ENCODE data around the gene PPY.
"Not testable (repeated sequence)": the region's sequence is repeated elsewhere in the genome, so short reads cannot be mapped to it uniquely, and the experiment has no call there.

Gene PPY

DNA sequence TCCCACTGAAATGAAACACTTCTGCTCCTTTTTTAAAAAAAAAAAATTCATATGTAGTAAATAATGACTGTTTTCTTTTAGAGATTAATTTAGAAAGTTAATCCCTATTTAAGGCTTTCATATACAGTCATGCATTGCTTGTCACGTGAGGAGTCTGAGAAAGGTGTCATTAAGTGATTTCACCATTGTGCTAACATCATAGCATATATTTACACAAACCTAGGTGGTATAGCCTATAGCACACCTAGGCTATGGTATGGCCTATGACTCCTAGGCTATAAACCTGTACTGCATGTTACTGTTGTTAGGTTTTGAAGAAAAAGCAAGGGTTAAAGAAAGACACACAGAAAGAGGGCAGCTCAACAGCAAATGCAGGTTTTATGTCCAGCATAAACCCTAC, 13.7 kb downstream of the PPY start:
- DNase-seq: no peak

DNA sequence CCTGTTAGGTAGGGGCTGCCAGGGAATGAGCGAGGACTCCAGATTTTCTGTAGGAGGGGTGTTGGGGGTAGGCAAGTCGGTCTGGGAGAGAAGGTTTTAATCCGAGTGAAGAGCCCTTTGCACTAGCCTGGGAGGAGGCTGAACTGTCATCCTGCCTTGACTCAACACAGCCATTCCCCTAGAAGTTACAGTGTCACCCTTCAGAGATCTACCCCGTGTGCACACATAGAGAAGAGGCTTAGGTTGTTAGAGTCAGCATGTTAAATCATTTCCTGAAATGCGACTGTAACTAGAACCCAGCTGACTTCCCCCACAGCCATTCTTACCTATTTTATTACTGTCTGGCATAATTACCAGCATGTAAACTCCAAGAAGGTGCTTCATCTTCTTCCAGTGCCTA, 14.3 kb downstream of the PPY start:
- not testable (repeated sequence) for DNase-seq

DNA sequence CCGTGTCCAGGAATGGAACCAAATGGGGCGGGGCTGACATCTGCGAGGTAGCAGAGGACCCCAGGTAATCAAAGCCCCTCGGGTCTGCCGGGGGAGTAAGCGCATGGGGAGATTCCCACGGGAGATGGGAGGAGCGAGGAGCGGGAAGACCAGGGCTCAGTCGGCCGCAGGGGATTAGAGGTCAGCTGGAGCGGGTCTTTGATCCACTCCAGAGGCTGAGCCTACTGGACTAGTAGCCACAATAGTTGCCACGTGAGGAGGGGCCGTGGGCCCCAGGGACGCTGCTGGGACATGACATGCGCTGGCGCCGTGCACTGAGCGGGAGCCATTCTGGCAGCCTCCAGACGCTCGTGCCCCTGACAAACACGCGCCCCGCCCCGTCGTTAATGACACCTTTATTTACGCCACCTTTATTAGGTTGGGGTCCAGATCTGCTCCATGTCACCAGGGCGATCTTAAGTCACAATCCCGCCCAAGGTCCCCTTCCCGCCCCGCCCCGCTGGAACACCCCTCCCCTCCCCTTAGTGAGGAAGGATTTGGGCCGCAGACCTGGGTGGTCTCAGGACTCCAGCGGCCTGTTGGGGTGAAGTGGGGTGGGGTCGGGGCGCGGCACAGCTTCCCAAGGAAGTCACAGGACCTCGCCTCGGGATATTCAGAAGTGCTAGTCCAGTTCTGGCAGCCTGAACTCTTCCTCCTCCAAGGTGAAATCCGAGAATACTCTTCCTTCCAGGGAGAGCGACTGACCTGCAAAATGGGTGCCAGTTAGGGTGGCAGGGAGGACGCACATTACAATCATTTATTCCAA, 15.0 kb downstream of the PPY start:
- no peak for DNase-seq

DNA sequence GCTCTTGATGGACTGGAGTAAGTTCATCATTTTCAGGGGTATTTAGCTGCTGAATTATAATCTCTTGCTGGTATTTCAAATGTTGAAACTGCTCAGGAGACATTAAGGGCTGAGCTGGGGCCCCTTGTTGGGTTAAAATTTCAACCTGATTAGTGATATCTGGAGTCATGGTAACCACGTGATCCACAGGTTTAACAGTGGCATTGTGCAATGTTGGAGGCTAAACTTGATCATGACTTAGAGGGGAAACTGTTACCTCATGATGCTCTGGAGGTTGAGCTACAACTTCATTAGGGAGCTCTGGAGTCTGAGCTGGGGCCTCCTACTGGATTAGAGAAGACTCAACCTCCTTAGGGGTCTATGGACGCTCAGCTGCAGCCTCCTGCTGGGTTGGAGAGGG, 17.7 kb downstream of the PPY start:
- DNase-seq: no peak

DNA sequence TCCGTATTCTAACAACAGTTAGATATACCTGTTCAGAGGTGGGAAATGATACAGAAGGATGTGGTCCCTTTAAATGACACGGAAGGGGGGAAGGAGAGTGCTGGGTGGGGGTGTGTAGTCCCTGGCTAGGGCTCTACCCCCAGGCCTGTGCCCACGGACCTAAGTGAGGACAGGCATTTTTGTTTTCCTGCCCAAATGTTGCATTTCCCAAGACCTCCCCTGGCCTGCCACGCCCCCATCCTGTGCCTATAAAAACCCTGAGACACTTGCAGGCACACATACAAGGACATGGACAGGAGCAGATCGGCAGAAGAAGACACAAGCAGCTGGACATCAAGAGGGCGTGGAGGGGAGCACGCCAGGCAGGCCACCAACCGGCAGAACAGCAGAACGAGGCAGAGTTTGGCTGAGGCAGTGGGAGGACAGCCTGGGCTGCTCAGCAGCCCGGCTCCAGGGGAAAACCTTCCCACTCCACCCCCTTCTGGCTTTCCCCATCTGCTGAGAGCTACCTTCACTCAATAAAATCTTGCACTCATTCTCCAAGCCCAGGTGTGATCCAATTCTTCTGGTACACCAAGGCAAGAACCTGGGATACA, 21.7 kb downstream of the PPY start:
- no peak for DNase-seq

DNA sequence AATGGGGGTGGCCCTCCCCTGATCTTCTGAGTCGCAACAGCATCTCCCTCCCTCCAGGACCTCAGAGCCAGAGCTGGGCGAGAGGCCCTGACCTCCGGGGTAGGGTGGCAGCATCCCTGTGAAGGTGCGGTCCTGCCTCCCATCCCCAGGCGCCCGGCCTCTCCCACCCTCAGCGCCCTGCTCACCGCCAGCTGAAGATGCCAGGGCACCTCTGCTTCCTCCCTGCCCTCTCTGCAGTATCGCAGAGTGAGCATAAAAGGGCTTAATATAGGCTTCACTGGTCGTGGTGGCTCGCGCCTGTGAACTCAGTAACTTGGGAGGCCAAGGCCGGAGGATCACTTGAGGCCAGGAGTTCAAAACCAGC, 24.3 kb downstream of the PPY start:
- DNase-seq: no peak

DNA sequence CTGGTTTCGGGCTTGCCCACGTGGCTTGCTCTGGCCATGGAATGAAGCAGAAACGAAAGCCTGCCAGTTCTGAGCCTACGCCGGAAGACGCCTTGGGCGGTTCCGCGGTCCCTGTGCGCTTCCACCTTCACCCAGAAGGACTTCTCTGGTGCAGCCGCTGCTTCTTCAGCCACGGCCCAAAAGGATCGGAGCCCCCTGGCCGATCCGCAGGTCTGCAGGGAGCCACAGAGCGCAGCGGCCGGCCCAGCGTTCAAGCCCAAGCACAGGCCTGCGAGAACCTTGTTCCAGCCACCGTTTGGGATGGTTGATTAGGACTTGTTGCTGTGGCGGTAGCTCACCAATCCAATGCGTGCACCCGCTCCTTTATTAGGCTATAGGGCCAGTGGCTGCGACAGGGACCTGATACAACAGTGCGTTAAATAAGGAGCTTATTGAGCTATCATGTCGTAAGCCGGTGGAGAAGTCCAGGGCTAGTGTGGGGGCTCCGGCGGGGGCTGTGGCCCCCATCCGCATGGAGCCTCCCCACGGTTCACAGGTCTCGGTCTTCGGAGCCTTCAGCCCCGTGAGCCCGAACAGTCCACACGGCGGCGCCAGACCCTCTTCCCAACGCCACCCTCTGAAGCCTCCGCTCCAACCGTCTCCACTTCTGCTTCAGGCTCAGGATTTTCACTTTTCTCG, 24.8 kb downstream of the PPY start:
- no peak for DNase-seq

DNA sequence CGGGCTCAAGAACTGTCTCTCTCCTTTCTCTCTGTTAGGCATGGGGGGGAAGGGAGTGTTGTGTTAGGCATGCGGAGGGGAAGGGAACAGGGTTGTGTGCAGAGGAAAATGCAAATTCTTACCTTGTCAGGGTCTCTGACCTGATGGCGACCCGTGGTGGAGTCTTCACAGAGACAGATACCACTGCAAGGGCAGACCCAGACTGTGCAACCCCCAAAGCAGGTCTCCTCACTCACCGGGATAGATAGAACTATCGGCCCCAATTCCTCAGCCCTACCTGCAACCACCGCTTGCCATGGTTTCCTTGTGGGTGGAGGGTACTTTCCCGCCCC, 25.3 kb downstream of the PPY start:
- no peak for DNase-seq

DNA sequence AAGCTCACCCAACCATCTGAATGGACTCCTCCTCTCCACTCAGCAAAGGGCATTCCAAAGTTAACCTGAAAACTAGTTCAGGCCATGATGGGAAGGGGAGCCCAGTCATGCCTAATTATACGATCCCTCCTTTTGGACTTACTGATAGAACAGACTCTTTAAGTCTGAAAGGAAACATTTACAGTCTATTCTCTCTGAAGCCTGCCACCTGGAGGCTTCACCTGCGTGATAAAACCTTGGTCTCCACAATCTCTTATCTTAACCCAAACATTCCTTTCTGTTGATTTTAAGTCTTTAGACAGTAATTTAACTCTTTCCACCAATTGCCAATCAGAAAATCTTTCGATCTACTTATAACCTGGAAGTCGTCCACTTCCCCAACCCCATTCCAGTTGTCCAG, 25.9 kb downstream of the PPY start:
- no peak for DNase-seq

DNA sequence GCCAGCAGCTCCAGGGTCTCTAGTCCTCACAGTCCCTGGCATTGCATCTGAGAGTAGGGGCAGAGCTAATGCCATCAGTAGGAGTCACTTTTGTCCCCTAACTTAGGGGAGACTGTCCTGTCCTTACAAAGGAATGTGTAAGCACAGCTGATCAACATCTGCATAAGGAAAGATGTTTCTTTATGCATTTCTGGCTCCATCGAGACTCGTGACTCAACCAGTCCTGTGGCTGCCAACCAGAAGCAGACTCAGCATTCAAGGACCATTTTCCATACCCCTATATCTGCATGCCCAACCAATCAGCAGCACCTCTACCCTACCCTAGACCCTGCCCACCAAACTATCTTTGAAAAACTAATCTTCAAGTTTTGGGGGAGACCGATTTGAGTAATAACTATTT, 26.7 kb downstream of the PPY start:
- DNase-seq: no peak

DNA sequence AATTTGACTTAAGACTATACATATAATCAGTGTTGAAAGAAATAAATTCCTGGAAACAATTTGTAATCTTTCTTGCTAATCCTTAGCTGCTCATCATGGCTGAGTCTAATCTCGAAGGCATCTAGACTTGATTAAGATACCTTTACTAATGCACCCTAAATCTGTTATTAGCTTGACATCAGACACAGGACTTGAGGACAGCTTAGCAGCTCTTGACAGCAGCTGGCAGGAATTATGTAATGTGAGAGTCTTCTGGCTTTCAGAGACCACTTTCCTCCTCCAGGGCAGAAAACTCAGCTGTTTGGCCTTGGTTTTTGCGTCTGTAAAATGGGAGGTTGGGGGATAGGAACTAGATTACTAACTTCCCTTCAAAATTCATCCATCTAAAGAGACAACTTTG, 27.8 kb downstream of the PPY start:
- no peak for DNase-seq

DNA sequence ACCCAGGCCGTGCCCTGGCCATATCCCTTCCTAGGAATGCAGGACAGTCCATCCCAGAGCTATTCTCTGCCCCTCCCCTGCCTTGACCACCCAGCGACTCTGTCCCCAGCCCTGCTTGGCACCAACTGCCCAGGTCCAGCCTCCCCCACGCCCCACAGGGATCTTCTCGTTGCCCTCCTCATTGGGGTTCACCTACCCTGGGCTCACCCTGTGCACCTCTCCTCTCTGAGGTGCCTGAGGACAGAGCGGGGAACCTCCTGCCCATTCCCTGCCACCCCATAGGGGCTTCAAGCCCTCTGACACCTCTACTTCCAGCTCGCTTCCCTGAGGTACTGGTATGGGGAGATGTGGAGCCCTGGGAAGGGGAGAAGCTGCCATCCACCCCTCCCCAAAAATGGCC, 28.7 kb downstream of the PPY start:
- no peak for DNase-seq

DNA sequence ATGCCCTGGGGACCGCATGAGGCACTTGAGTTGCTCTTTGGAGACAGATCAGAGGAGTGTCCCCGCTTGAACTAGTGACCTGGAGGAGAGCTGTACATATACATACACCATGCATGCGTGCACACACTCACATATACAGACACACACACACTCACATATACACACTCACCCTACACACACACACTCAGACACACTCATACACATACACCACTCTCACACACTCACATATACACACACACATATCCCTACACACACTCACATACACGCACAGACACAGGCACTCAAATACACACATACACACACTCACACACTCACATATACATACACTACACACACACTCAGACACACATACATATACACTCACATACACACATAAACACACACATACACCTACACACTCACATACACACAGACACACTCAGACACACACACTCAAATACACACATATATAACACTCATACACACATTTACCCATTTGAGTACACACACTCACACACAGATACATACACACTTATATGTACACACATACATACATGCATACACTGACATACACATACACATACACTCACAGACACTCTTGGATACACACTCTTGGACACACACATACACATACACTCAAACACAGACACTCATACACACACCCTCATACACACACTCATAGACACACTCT, 29.5 kb downstream of the PPY start:
- no peak for DNase-seq

DNA sequence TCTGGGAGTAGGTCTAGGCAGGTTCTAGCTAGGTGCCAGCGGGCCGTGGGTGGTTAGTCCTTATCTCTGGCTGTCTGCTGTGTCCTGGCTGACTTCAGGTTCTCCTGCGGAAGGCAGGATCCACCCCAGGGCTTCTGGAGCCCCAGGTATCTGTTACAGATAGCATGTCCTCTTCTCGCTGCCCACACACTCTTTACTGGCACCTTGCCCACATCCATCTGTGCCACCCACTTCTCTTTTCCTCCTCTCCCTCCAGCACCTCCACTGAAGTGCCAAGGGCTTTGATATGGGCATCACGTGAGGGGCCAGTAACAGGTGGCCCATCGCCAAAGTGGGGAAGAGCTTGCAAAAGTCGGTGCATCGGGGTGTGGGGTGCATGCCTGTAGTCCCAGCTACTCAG, 30.4 kb downstream of the PPY start:
- DNase-seq: no peak

DNA sequence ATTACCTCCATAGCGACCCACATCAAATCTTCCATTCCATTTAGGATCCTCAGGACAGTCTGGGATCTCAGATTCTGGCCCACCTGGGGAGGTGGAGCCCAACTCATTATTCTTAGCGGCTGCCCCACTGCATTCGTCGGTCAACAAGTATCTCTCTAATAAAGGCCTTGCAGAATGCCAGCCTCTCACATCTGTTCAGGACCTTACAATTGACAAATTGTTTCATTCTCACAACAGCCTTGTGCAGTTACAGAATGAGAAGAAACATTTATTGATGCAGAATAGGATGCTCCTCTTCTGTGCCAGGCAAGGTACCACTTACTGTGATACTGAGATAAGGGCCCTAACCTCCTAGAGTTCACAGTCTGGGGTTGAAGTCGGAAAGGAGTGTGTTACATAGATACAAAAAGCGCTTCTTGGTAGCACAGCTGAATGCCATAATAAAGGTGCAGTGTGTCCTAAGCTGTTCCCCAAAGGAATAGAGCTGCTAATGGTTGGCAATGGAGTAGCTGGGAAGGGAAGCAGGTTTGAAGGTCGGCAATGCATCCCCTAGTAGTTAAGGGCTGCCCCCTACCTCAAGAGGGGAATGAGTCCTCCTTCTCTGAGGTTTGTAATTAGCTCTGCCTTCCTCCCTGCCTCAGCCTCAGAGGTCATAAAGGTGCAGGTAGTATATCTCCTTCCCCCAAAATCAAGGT, 32.6 kb downstream of the PPY start:
- no peak for DNase-seq

DNA sequence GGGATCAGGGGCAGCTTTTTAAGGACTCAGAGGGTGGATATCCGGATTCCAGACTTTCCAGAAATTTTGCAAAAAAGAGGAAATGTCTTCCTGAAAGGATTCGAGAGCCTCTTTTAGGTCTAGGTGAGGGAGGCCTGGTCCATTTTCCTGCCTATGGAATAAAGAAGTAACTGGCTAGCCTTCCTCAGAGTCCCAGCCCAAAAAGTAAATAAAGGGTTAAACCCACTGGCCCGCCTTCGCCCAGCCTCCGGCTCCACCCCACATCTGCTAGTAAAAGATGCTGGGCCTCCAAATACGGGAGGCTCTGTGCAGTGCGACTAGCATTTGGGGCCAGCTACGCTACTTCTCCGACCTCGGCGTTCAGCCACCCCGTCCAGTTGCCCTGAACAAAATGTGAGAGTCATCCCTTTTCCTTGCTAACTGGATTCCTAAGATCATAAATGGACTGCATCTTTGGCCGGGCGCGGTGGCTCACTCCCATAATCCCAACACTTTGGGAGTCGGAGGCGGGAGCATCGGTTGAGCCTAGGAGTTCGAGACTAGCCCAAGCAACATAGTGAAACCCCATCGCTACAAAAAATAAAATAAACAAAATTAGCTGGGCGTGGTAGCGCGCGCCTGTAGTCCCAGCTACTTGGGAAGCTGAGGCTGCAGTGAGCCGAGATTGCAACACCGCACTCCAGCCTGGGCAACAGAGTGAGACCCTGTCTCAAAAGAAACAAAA, 34.1 kb downstream of the PPY start:
- no peak for DNase-seq

DNA sequence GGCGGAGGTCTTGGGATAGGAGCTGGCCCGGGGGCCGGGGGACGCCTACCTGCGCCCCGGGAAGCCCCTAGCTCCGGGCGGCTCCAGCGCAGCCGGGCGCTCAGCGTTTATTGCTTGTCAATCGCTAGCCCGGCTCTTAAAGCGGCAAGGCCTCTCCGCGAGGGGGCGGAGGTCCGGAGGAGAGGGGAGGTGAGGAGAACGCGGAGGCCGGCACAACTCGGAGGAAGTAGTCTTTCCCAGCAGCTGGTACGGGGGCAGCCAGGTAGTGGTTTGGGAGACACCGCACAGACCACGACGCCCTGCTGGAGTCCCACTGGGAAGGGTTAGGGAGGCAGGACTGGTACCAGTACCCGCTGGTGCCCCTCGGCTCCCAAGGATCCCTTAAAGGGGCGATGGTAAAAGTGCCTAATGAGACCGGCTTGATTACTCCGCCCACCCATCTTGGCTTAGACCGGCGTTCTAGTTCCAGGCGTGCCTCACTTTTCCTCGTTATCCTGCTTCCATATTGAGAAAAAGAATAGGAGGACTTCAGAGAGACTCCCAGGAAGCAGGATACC, 34.8 kb downstream of the PPY start, which contains the start of gene MPP2:
Gene MPP2, minus strand, starts transcription at position 112 of the 557 bp plus-strand sequence. CDS start 3,076 bp downstream, outside the sequence.
- DNase-seq: no peak

DNA sequence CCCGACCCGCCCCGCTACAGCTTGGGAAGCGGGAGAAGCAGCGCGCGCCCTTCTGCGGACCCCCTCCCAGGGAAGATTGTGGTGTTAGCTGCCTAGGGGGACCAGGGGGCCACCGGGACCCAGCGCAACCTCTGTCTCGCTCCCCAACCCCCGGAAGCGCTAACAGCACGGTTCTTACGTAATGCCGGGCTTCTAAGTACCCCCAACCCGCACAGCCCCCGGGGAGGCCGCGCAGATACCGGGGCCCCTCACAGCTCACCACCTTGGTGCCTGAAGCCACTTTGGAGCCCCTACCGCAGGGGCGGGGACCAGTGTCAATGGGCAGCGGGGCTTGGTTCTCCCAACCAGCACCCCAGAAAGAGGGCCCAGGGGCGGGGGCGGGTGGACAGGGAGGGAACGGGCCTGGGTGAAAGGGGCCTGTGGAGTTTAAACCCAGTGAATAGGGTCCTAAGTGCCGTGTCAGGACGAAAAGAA, 35.3 kb downstream of the PPY start:
- DNase-seq: no peak

DNA sequence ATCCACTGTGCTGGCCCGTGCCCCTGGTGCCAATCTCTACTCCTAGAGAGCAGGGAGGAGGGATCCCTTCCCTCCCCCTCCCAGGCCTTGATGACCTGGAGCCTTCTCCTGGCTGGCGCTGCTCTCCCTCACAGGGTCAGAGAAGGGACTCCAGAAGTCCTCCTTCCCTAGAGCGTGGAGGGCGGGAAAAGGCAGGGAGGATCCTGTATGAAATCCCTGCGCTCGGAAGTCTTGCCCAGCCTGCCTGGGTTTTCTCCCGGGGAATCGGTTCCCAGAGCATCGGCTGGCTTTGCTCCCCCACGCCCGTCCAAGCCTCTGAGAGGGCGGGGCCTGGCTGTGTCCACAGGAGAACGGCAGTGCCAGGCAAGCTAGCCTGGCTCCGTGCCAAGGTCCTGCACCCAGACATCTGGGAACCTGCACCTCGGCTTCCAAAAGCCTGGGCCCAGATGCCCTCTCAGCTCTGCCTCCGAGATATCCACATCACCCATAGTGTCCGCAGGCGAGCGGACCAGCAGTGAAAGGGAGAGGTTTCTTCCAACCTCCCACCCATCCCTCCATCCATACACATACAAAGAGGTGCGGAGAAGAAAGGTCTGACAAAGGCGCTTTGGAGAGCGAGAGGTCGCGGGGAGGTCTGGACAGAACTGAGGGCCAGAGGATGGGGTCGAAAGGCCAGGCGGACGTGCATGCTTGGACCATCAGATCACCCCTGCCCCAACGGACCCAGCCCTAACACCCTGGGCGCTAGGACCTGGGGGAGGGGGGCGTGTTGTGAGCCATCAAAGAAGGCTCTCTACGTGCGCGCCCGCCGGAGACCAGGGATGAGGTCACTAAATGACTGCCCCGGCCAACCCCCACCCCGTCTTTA, 36.1 kb downstream of the PPY start:
- no peak for DNase-seq

DNA sequence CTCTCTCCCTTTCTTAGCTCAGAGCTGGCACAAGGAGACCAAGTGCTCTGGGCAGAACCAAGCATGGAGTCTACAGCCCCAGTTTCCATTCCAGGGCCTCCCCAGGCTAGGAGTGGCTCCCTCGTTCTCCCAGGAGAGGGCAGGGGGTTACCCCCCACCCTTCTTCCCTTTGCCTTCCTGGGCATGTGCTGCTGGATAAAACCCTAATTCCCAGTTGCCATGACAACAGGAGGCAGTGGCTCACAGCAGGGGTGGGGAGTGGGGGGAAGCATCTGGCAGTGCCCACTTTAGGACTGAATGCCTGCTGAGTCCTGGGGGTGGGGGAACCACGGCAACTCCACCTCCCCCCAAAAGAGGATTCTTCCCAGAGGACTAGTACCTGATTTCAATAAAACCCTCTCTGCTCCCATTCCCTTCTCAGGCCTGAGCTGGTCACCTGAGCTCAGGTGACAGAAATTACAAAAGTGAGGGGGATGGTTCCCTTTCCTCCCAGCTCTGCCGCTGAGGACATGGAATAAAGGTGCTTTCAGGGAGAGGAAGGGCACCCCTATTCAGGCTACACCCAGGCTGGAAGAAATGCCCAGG, 36.8 kb downstream of the PPY start:
- no peak for DNase-seq
